AG10803 (cell line): ENCODE results near the gene CHRNG.

ENCODE experiments used
- DNase-seq: peaks from one replicate; pipeline ENCODE4 v3.0.0; 2010; ENCODE audit warnings: low read depth
- H3K4me3 ChIP-seq: 2 replicates; pipeline ENCODE4 v1.5.1; 2011; ENCODE audit warnings: mild to moderate bottlenecking, low read length, control low read depth
- CTCF ChIP-seq: conservative IDR thresholded peaks from 2 replicates; pipeline ENCODE4 v1.5.1; 2011; ENCODE audit warnings: mild to moderate bottlenecking, low read length, control low read depth, inconsistent platforms

The CHRNG gene

GRCh38 chr2:232545511-232546375 is 6.3 kb downstream of the CHRNG start:
- DNase-seq = no peak
- no peak for TF ChIP-seq CTCF
- no peak overlapping the region for H3K4me3 ChIP-seq

DNA sequence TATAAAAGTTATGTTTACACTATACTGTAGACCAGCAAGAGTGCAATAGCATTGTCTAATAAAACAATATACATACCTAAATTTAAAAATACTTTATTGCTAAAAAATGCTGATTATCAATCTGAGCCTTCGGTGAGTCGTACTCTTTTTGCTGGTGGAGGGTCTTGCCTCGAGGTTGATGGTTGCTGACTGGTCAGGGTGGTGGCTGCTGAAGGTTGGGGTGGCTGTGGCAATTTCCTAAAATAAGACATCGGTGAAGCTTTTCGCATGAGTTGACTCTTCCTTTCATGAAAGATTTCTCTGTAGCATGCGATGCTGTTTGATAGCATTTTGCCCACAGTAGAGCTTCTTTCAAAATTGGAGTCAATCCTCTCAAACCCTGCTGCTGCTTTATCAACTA is 8.5 kb downstream of the CHRNG start:
- no peak for DNase-seq
- TF ChIP-seq CTCF = no peak

GRCh38 chr2:232549655-232550353 is 10.3 kb downstream of the CHRNG start:
- H3K4me3 ChIP-seq = peak overlapping the region; percentile 95
- no peak for TF ChIP-seq CTCF
- DNase-seq = no peak

More for the DNA sequence above, 8.5 kb downstream of the CHRNG start:
- H3K4me3 ChIP-seq = no peak overlapping the region

DNA sequence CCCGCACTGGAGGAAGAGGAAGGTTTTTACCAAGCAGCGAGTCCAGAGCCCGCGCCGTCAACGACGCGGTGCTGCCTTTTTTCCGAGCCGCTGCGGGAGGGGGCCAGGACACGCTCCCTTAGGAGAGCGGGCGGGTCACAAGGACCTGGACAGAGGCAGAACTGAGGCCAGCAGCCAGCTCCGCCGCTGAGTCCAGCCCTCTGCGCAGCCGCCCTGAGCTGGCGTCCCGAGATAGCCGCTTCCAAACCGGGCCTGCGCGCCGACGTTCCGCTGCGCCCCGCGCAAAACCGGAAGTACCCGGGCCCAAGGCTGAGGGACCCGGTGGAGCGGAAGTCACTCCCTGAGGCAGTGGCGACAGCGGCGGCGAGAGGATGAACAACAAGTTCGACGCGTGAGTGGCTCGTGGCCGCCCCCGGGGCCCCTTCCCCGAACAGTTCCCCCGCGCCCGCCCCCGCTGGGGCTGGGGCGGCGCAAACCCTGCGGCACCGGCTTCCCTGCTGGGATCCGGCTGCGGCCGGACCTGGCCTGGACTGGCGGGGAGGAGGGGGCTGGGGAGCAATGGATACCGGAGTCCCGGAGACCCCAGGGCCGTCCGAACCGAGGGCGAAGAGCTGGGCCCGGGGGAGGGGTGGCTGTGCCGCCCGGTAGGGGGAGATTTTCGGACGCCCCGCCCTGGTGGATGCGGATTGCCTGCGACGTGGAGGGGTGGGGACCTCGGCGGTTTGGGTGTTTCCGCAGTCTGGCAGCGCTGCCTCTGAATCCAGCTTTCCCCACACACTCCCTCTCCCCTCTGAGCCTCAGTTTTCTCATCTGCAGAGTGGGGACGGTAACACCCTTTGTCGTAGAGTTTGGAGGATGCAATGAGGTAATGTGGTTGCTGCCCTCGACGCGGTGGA is 11.1 kb downstream of the CHRNG start, which contains the start of the genes EIF4E2 and TIGD1:
TSS of gene EIF4E2 (plus strand) at position 336 of the 896 bp plus-strand sequence. CDS start at position 372, 36 bp downstream.
TSS of gene TIGD1 (minus strand) at position 204 of the 896 bp plus-strand sequence. CDS start 675 bp downstream, outside the sequence.
- H3K4me3 ChIP-seq = peak within 1 kb of the TSS; percentile 95
- peak; percentile 93 for DNase-seq
- peak; percentile 14 for TF ChIP-seq CTCF

DNA sequence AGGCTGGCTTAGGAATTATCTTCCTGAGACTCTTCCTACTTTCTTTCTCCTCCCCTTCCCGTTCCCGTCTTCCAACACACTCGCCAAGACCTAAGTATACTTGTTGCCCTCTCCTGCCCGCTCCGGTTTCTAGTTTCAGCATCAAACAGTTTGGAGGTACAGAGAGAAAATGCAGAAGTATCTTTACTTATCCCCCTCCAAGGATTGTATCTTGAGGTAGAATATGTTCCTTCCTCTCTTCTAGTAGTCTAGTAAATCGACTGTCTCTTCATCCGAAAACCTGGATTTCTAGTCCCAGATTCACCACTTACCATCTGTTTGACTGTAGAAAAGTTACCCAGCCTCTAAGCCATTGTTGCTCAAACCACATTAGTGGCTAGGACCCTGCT is 11.8 kb downstream of the CHRNG start:
- H3K4me3 ChIP-seq = peak overlapping the region; percentile 95
- no peak for DNase-seq
- TF ChIP-seq CTCF = no peak

DNA sequence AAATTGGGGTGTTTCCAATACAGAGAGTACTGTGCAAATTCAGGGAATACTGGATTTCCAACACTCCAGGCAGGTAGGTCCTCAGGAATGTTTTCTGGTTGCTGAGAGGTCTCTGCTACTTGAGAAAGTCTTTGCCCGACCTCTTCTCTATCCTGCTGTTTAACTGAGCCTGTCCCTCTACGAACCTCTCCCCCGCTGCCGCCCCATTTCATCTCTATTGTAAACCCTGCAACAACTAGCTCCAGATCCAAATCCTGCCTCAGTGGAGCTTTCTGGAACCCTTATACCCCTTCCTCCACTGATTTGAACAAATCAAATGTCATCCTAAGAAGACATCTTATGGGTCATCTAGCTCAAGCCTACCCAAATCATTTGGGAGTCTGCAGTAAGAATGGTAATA is 12.3 kb downstream of the CHRNG start:
- H3K4me3 ChIP-seq = peak overlapping the region; percentile 95
- no peak for DNase-seq
- TF ChIP-seq CTCF = no peak
